Progenitor cell of endocrine pancreas (in vitro differentiated cells): ENCODE data around the gene TMEM170B. TPM values are rescaled to one million over a fixed set of nuclear protein-coding genes. Genes with fewer than 3 reads are reported as not detected.

Source experiments
- DNase-seq: peaks from one replicate; pipeline ENCODE4 v3.0.0; 2021; ENCODE audit warnings: low spot score; ENCODE audit not compliant: unreplicated experiment
- H3K27ac Mint-ChIP-seq: 2 replicates; pipeline ENCODE4 v1.8.0; 2021; ENCODE audit warnings: mild to moderate bottlenecking, moderate library complexity, mixed read lengths
- H3K27me3 Mint-ChIP-seq: 2 replicates; pipeline ENCODE4 v1.8.0; 2021; ENCODE audit warnings: mixed read lengths
- H3K36me3 Mint-ChIP-seq: 2 replicates; pipeline ENCODE4 v1.8.0; 2022; ENCODE audit warnings: mixed read lengths; ENCODE audit not compliant: insufficient read depth
- H3K4me1 Mint-ChIP-seq: 2 replicates; pipeline ENCODE4 v1.8.0; 2021; ENCODE audit warnings: low read depth, mixed read lengths
- H3K4me3 Mint-ChIP-seq: 2 replicates; pipeline ENCODE4 v1.8.0; 2021; ENCODE audit warnings: low read depth, mild to moderate bottlenecking, moderate library complexity, mixed read lengths
- H3K9me3 Mint-ChIP-seq: 2 replicates; pipeline ENCODE4 v1.8.0; 2021; ENCODE audit warnings: low read depth, mixed read lengths
- total RNA-seq: library from RNA; stranded (reverse); gene quantifications from 2 replicates; pipeline ENCODE4 v1.2.1, GENCODE V29; 2021
- TF ChIP-seq, protein P1 (sequence below): fragments of 200-600 bp; sonication (generic); IDR thresholded peaks from one replicate; pipeline ENCODE4 v1.5.0; 2021; ENCODE audit warnings: antibody characterized with exemption, mild to moderate bottlenecking; ENCODE audit not compliant: unreplicated experiment

The TMEM170B gene
- total RNA-seq, 1 donor from 2014 or later: 7.6 TPM

DNA sequence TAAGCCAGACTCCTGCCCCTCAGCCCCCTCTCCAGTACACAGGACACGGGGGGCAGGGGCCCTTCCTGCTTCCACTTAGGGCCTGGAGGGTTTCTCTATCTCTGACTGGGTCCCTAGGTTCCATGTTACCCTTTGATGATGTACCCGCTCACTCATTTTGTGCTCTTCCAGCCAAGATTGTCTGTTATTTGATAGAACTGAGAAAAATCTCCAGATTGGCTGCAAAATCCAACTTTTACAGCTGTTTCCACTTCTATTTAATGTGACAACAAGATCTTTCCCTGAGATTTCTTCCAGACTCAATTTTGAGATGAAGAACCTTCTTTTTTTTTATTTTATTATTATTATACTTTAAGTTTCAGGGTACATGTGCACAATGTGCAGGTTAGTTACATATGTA lies 85.7 kb downstream of the TMEM170B start:
- H3K36me3 Mint-ChIP-seq: no peaks in the 10 kb centered on the region
- TF ChIP-seq, protein P1, sequence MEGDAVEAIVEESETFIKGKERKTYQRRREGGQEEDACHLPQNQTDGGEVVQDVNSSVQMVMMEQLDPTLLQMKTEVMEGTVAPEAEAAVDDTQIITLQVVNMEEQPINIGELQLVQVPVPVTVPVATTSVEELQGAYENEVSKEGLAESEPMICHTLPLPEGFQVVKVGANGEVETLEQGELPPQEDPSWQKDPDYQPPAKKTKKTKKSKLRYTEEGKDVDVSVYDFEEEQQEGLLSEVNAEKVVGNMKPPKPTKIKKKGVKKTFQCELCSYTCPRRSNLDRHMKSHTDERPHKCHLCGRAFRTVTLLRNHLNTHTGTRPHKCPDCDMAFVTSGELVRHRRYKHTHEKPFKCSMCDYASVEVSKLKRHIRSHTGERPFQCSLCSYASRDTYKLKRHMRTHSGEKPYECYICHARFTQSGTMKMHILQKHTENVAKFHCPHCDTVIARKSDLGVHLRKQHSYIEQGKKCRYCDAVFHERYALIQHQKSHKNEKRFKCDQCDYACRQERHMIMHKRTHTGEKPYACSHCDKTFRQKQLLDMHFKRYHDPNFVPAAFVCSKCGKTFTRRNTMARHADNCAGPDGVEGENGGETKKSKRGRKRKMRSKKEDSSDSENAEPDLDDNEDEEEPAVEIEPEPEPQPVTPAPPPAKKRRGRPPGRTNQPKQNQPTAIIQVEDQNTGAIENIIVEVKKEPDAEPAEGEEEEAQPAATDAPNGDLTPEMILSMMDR: no peak
- no peak overlapping the region for H3K4me3 Mint-ChIP-seq
- no peaks in the 10 kb centered on the region for H3K4me1 Mint-ChIP-seq
- no peaks in the 10 kb centered on the region for H3K27me3 Mint-ChIP-seq
- no peak for DNase-seq
- H3K9me3 Mint-ChIP-seq: no peaks in the 10 kb centered on the region
- no peak overlapping the region for H3K27ac Mint-ChIP-seq

GRCh38 chr6:11625302-11625701 lies 87.8 kb downstream of the TMEM170B start:
- H3K4me3 Mint-ChIP-seq: no peak overlapping the region
- H3K36me3 Mint-ChIP-seq: no peaks in the 10 kb centered on the region
- H3K9me3 Mint-ChIP-seq: no peaks in the 10 kb centered on the region
- H3K27ac Mint-ChIP-seq: no peak overlapping the region
- DNase-seq: no peak
- TF ChIP-seq, protein P1: no peak
- H3K4me1 Mint-ChIP-seq: no peaks in the 10 kb centered on the region
- H3K27me3 Mint-ChIP-seq: no peaks in the 10 kb centered on the region

GRCh38 chr6:11626356-11626755 lies 88.8 kb downstream of the TMEM170B start:
- H3K4me3 Mint-ChIP-seq: no peak overlapping the region
- H3K36me3 Mint-ChIP-seq: no peaks in the 10 kb centered on the region
- no peak overlapping the region for H3K27ac Mint-ChIP-seq
- TF ChIP-seq, protein P1: no peak
- H3K27me3 Mint-ChIP-seq: no peaks in the 10 kb centered on the region
- no peak for DNase-seq
- H3K9me3 Mint-ChIP-seq: no peaks in the 10 kb centered on the region
- no peaks in the 10 kb centered on the region for H3K4me1 Mint-ChIP-seq

DNA sequence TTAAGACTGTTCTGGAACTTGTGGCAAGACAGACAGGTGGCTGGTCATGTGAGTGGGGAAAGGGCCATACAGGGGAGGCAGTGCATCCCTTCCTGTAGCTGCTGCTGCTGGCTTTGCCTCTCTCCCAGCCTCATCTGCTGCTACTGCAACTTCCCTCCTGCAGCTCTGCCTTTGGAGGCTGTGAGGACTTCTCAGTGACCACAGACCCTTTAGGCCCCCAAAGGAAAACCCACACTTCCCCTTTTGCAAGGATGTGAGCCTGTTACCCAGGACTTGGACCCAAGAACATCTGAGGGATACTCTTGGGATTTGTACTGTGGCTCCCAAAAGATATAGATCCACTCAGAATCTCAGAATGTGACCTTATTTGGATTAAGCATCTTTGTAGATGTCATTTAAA lies 91.0 kb downstream of the TMEM170B start:
- Mint-ChIP-seq H3K27ac (no peak overlapping the region), H3K36me3 (no peaks in the 10 kb centered on the region), H3K4me3 (no peak overlapping the region), H3K27me3 (no peaks in the 10 kb centered on the region), H3K4me1 (no peaks in the 10 kb centered on the region), H3K9me3 (no peaks in the 10 kb centered on the region)
- no peak for DNase-seq
- TF ChIP-seq, protein P1: no peak

DNA sequence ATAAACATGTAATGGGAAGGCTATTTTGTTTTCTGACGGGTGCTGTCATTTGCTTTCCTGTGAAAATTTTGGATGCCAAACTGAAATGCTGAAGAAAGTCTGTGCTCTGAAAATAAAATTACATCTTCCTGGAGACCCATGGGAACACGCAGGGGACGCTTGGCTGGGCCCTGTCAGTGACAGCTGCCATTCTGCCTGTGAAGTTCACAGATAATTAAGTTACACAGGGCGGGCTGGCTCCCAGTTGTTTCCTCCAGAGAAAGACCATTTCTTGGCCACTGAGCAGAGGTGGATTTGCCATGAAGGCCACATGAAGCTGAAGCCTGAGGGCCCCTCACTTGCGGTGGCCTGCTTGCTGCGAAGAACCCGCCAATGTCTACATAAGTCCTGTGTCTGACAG lies 93.5 kb downstream of the TMEM170B start:
- H3K27ac Mint-ChIP-seq: no peak overlapping the region
- no peaks in the 10 kb centered on the region for H3K9me3 Mint-ChIP-seq
- no peak for DNase-seq
- no peaks in the 10 kb centered on the region for H3K27me3 Mint-ChIP-seq
- no peaks in the 10 kb centered on the region for H3K36me3 Mint-ChIP-seq
- TF ChIP-seq, protein P1: no peak
- no peaks in the 10 kb centered on the region for H3K4me1 Mint-ChIP-seq
- H3K4me3 Mint-ChIP-seq: no peak overlapping the region
